ENCODE data around the gene TTLL10. TPM values are rescaled to one million over a fixed set of nuclear protein-coding genes. Genes with fewer than 3 reads are reported as not detected.

The TTLL10 gene
- total RNA-seq, 4 donors from 2014 or later: not detected

DNA sequence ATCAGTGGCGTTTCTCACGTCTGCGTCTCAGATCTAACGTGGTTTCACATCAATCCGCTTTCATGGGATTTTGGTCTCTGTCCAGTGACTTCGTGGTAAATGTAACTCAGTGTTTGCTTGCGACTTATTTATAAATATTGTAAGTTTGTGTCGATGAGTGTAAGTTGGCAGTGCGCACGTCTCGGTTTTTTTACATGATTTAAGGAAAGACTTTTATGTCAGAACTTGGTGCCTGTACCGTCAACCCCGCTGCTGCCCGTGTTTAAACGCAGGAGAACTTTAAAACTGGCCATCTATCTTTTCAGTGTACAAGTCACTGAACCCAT lies 59.9 kb downstream of the TTLL10 start:
- DNase-seq (ENCODE audit: low spot score in 2 of 2): no peak
- Histone ChIP-seq H3K36me3 (peaks cover 0 to 42% (median 0%) of the 10 kb centered on the region in 3 donors), H3K9me3 (no peaks in the 10 kb centered on the region), H3K27ac (no peak overlapping the region), H3K4me1 (peaks cover 0 to 59% (median 29%) of the 10 kb centered on the region in 4 donors), H3K27me3 (peaks cover 0 to 18% of the 10 kb centered on the region in 2 donors), H3K4me3 (no peak overlapping the region)
- WGBS, 2 donors: 95 to 96% methylated on average over 15 of the region's 15 CpGs
- TF ChIP-seq, protein P1, sequence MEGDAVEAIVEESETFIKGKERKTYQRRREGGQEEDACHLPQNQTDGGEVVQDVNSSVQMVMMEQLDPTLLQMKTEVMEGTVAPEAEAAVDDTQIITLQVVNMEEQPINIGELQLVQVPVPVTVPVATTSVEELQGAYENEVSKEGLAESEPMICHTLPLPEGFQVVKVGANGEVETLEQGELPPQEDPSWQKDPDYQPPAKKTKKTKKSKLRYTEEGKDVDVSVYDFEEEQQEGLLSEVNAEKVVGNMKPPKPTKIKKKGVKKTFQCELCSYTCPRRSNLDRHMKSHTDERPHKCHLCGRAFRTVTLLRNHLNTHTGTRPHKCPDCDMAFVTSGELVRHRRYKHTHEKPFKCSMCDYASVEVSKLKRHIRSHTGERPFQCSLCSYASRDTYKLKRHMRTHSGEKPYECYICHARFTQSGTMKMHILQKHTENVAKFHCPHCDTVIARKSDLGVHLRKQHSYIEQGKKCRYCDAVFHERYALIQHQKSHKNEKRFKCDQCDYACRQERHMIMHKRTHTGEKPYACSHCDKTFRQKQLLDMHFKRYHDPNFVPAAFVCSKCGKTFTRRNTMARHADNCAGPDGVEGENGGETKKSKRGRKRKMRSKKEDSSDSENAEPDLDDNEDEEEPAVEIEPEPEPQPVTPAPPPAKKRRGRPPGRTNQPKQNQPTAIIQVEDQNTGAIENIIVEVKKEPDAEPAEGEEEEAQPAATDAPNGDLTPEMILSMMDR (IDR thresholded peaks at IDR 0.05): no peak
- TF ChIP-seq POLR2A (IDR thresholded peaks at IDR 0.05) (no peak), EP300 (IDR thresholded peaks at IDR 0.05) (no peak)

DNA sequence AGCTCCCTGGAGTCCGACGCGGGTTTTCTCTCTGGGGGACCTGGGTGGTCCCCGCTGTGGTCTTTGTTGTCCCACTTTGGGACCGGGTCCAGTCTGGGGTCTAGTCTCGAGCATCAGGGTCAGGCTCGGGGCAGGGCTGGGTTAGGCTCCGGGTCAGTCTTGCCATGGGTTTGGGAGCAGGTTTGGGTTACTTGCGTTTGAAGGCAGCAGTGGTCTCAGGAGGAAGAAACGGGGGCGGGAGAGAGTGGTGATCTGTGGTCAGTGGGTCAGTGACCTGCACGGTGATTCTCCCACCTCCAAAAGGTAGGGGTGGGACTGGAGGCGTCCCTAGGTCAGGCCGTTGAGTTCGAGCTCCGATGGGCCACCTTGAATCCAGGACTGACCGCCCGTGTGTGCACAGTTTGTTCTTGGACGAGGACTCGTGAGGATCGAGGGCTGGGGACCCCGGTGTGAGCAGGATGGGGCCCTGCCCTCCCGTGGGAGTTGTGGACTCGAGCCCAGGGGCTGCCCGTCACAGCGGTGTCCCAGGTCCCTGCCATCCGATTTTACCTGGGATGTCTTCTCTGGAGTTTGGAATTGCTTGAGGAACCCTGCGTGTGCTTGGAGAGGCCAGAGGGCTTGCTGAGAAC lies 60.6 kb downstream of the TTLL10 start:
- 91% methylated on average over 24 to 28 of the region's 28 CpGs for WGBS, 2 donors
- TF ChIP-seq, protein P1 (IDR thresholded peaks at IDR 0.05): no peak
- no peak for TF ChIP-seq POLR2A (IDR thresholded peaks at IDR 0.05)
- TF ChIP-seq EP300 (IDR thresholded peaks at IDR 0.05): no peak
- no peak for DNase-seq (ENCODE audit: low spot score in 2 of 2)
- no peak overlapping the region for H3K4me3 ChIP-seq
- no peak overlapping the region for H3K27ac ChIP-seq
- peaks cover 0 to 35% (median 0%) of the 10 kb centered on the region in 3 donors for H3K36me3 ChIP-seq
- H3K27me3 ChIP-seq: peaks cover 0 to 25% of the 10 kb centered on the region in 2 donors
- H3K4me1 ChIP-seq: peaks cover 0 to 63% (median 28%) of the 10 kb centered on the region in 4 donors
- no peaks in the 10 kb centered on the region for H3K9me3 ChIP-seq

DNA sequence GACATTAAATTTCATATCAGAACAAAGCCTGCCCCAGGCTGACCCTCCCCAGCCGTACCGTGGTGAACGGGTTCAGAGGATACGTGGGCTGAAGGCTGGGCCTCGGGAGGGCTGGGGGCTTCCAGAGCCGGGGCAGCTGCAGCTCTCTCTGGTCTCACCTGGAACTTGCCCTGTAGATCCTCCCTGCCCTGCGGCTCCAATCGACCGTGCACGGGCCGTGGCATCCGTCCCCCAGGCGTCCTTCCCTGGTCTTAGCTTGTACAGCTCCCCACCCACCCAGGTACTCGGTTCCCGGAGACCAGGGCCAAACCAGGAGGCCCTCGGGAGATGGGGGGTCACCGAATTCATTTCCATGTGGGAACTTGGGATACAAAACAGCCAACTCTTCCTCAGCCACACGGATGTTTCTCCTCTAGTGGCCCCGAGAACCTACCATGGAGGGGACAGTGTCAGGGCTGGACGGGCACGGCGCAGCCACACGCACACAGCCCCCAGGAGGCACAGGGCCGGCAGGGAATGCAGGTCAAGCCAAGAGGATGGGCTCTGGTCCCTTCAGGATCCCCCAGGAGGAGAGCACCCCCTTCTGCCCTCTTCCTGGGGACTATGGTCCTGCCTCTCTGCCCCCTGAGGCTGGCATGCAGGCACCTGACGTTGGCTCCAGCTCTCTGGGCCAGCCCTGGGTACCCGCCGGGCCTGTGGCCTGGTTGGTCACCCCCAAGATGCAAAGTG lies 61.5 kb downstream of the TTLL10 start:
- H3K4me1 ChIP-seq: peaks cover 0 to 61% (median 19%) of the 10 kb centered on the region in 4 donors
- TF ChIP-seq, protein P1 (IDR thresholded peaks at IDR 0.05): no peak
- TF ChIP-seq POLR2A (IDR thresholded peaks at IDR 0.05) (no peak), EP300 (IDR thresholded peaks at IDR 0.05) (no peak)
- peaks cover 0 to 34% of the 10 kb centered on the region in 2 donors for H3K27me3 ChIP-seq
- no peak overlapping the region for H3K4me3 ChIP-seq
- WGBS, 2 donors: 83% methylated on average over 27 of the region's 27 CpGs
- no peak for DNase-seq (ENCODE audit: low spot score in 2 of 2)
- H3K36me3 ChIP-seq: peaks cover 0 to 35% (median 0%) of the 10 kb centered on the region in 3 donors
- no peaks in the 10 kb centered on the region for H3K9me3 ChIP-seq
- H3K27ac ChIP-seq: no peak overlapping the region

DNA sequence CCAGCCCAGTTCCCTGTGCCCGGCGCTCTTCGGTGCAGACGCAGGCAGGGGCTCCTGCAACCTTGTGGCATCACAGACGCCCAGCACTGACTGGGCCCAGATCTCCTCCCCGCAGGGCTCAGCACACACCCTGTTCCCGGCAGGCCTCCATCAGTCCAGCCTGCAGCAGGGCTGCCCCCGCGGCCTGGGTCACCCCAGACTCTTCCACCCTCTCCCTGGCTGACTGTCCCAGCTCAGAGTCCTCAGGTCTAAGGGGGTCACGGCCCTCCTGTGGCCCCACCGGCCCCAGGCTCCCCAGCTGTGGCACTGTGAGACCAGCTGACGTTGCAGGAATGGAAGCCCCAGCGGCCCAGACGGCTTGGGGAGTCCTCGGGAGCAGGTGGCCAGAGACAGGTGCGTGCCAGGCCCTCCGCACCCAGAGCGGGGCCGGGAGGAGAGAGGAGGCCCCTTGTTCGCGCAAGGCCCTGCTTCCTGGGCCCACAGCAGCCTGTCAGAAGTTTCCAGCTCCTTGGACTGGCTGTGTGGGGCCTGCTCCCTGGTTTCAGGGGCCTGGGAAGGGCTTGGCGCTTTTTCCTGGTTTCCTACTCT lies 62.6 kb downstream of the TTLL10 start:
- H3K4me3 ChIP-seq: no peak overlapping the region
- 66 to 74% methylated on average over 13 to 17 of the region's 22 CpGs for WGBS, 2 donors
- H3K27me3 ChIP-seq: peaks cover 0 to 45% of the 10 kb centered on the region in 2 donors
- H3K36me3 ChIP-seq: peaks cover 0 to 35% (median 0%) of the 10 kb centered on the region in 3 donors
- no peaks in the 10 kb centered on the region for H3K9me3 ChIP-seq
- DNase-seq (ENCODE audit: low spot score in 2 of 2): no peak
- TF ChIP-seq, protein P1 (IDR thresholded peaks at IDR 0.05): no peak
- TF ChIP-seq POLR2A (IDR thresholded peaks at IDR 0.05) (no peak), EP300 (IDR thresholded peaks at IDR 0.05) (no peak)
- H3K4me1 ChIP-seq: peaks cover 0 to 51% (median 11%) of the 10 kb centered on the region in 4 donors
- H3K27ac ChIP-seq: no peak overlapping the region

Data from tibial nerve (tissue), 4 donors.